Stimulated activated CD4-positive, alpha-beta T cell treated with anti-CD3 and anti-CD28 coated beads, Interleukin-4, amount 100 ng/mL, for 4 hours (primary cell): ENCODE data around the gene BAK1.
"Not testable (repeated sequence)": the region's sequence is repeated elsewhere in the genome, so short reads cannot be mapped to it uniquely, and the experiment has no call there.

Experiments used
- DNase-seq, 2 experiments: peaks; one replicate each; pipeline ENCODE4 v3.0.0-alpha.2; 2020

Gene BAK1

GRCh38 chr6:33607126-33607783 is 27.2 kb upstream of the BAK1 start:
- DNase-seq, result no peak

- no peak for DNase-seq
Measured at GRCh38 chr6:33606642-33607041, 26.6 kb upstream of the BAK1 start.

- DNase-seq, result no peak
Measured at GRCh38 chr6:33604941-33605854, 25.1 kb upstream of the BAK1 start.

- DNase-seq, result no peak
Measured at GRCh38 chr6:33602180-33602579, 22.1 kb upstream of the BAK1 start.

GRCh38 chr6:33600761-33601160 is 20.7 kb upstream of the BAK1 start:
- no peak for DNase-seq

GRCh38 chr6:33599413-33599938 is 19.4 kb upstream of the BAK1 start:
- no peak for DNase-seq

GRCh38 chr6:33597551-33598322 is 17.7 kb upstream of the BAK1 start:
- no peak for DNase-seq

- not testable (repeated sequence) for DNase-seq
Measured at GRCh38 chr6:33596894-33597293, 16.8 kb upstream of the BAK1 start.

GRCh38 chr6:33595001-33595846 is 15.1 kb upstream of the BAK1 start:
- DNase-seq, result no peak

- DNase-seq, result no peak
Measured at GRCh38 chr6:33593414-33593727, 13.3 kb upstream of the BAK1 start.

GRCh38 chr6:33592595-33593413 is 12.7 kb upstream of the BAK1 start:
- peak; percentile 44 to 51 for DNase-seq

GRCh38 chr6:33592280-33592594 is 12.2 kb upstream of the BAK1 start:
- DNase-seq, result no peak

- DNase-seq, result no peak
Measured at GRCh38 chr6:33591424-33592032, 11.5 kb upstream of the BAK1 start.

- DNase-seq, result no peak
Measured at GRCh38 chr6:33590531-33591198, 10.6 kb upstream of the BAK1 start.

GRCh38 chr6:33589731-33590530 is 9.9 kb upstream of the BAK1 start:
- DNase-seq, result peak in 1 of 2 experiments; percentile 32

- no peak for DNase-seq
Measured at GRCh38 chr6:33589392-33589730, 9.3 kb upstream of the BAK1 start.

GRCh38 chr6:33588894-33589293 is 8.8 kb upstream of the BAK1 start:
- no peak for DNase-seq

GRCh38 chr6:33587529-33587928 is 7.5 kb upstream of the BAK1 start:
- DNase-seq, result no peak

- no peak for DNase-seq
Measured at GRCh38 chr6:33586108-33586640, 6.1 kb upstream of the BAK1 start.
